ENCODE data around the gene C1orf21.

Gene C1orf21

DNA sequence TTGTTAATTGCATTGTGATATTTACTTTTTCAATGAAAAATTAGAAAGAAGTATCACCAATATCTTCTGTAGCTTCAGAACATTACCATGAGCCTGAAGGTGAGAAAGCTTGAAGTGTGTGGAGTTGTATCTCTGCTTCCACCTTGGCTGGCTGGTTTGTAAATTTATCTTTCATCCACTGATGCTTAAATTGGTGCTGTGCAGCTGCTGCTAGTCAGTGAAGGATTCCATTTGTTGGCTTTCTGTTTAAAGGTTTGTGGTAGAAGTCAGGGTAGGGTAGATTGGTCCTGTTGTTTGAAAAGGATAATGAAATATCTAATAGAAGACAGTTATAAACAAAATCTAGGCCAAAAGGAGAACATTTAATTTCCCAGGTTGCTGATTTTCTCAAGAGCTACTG is 105.7 kb downstream of the C1orf21 start:
- DNase-seq, result no peak

DNA sequence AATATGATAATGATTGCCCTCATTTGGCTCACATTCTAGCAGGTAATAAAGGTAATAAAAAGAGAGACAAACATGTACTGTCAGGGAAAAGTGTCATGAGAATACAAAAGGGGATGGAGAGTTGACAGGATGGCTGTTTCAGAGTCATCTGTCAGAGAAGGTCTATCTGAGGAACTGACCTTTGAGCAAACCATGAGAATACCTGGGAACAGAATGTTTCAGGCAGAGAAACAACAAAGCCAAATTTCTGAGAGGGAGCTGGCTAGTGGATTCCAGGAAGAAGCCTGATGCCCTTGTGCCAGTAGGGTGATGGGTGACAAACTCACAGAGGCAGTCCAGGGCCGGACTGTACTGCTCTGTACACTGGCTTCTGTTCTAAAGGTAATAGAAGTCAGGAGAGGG is 107.2 kb downstream of the C1orf21 start:
- no peak for DNase-seq

DNA sequence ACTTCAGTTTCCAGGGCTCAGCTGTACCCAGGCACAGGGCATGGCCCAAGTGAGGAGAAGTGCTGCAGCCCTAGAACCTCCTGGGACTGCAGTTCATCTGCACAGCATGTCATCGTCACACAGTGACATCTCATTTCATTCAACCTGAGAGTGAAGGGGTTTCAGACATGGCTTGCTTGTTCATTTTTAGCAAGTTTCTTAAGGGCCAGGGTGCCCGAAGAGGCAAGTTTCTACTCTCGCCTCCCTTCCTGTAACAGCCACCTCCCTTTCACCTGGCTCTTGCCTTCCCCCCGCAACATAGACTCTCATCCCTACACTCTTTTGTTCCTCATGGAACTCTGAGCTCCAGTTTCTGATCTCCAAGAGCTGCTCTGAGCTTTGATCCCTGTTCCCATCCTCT is 108.1 kb downstream of the C1orf21 start:
- DNase-seq, result no peak

DNA sequence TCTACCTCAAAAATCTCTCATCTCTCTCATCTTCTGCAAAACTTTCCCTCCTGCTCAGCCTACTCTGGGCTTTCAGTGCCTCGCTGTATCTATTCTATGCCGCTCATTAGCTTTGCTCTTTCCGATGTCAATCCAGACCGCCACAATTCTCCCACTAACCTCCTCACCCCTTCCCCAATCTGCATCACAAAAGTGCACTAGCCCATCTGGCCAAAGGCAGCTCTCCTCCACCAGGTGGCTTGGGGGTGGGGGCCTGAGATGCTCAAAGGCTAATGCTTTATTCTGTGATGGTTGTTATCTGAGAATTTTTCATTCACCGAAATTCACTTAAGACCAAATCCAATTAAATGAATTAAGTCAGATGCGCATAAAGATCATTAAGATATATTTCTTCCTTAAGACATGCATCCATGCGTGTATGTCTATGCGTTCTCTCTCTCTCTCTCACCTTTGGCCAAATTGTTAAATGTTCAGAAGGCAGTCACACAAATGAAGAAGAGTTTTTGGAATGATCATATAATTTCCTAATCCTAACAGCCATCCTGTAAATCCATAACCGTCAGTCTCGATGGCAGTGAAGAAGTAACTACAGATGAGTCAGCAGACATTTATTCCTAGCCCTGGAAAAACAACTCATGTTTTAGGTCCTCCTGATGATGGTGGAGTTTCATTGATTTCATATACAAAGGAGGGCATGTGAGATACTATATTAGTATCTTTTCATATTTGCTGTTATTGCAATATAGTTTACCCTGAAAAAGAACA is 111.3 kb downstream of the C1orf21 start:
- no peak for DNase-seq

DNA sequence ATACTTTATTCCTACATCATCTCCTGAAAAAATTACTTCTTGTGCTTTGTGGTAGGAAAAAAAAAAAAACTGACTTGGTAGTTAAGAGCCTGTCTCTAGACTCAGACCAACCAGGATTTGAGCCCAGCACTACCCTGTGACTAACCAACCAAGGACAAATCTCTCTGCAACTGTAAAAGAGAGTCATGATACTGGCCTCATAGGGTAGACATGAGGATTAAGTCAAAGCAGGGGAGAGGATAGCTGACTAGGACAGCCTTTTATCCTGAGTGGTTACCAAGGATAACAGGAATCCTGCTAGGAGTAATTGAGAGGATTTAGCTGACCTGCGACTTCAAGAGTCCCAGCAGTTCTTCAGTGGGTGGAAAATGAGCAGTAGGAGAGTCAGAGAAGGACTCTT is 112.8 kb downstream of the C1orf21 start:
- no peak for DNase-seq

DNA sequence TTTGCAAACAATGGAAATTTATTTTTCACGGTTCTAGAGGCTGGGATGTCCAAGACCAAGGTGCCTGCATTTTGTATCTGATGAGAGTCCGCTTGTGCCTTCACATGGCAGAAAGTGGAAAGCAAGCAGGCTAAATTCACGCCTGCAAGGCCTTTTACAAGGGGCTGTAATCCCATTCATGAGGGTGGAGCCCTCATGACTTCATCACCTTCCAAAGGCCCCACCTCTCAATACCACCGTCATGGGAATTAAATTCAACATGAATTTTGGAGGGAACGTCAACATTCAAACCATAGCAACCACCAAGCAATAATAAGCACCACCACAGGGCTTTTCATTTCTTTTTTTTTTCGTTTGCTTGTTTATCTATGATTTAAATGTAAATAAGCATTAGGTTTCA is 115.3 kb downstream of the C1orf21 start:
- no peak for DNase-seq

DNA sequence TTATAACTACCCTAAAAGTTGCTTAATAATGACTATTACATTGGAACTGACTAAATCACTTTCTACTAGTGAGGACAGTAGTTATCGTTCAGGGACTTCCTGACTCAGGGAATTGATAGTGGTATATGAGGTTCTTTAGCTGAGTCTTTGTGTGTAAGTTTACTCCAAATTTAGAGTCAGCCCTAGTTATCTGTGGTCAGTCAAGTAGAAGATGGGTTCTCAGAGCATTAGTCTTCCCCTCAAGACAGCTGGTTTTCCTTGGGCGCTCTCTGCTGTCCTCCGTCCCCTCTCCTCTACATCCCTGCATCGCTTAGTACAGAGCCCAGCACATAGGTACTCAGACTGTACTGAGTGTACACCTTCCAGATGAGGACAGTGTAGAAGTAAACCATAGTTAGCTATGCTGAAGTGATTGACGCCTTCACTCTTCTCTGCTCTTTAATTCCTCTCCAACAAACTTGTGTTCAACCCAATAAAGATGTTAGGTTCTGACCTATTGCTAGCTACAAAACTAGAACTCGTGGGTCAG is 116.5 kb downstream of the C1orf21 start:
- no peak for DNase-seq

DNA sequence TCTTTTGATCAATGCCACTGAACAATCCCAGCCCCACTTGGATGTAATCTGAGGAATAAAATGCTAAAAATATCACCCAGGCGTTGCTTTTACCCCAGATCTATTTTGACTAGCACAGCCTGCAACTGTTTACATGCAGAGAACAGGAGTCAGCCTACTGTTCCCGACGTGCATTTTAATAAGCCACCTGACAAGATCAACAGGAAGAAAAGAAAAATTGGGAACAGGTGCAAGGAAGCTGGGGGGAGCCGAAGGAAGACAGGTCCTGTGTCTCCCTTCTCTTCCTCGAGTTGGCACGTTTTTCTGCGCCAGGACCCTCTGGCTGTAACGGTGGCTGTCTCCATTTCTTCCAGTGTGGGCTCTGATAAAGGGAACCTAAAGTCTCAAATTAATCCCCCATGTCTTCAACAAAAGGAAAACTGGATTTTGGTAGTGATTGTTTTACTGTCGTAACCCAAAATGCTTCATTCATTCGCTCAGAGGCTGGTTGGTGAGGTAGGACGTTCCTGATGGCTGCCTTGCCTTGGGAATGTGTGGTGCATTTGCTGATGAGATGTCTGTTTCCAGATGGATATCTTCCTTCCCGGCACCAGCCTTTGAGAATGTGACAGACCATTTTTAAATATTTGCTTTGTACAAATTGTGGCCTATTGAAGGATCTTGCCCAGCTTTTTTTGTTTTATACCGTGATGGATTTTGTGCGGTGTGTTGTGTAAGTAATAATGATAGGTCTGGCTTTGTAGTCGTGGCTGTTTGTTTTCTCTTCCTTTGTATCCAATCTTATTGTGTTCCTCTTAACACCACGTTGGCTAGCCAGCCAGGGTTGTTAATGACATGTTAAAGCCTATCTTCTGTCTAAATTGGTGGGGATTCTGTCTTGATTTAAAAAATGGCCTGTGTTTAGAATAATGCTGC is 117.5 kb downstream of the C1orf21 start:
- DNase-seq, result no peak

DNA sequence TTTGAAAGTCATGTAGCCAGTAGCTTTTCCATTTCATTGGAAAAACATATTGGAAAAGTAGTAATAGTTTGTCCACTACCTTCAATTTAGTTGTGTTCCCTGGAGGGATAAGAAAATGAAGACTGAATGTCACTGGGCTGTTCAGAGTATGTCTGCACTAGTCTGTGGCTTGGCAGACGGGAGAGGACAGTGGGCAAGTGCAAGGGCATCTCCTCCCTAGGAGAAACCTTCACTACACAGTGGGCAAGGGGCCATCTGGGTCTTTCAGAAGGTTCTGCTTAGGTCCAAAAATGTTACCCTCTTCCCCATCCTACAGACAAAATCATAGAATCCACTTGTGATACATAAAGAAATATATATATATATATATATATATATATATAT is 118.1 kb downstream of the C1orf21 start:
- no peak for DNase-seq

DNA sequence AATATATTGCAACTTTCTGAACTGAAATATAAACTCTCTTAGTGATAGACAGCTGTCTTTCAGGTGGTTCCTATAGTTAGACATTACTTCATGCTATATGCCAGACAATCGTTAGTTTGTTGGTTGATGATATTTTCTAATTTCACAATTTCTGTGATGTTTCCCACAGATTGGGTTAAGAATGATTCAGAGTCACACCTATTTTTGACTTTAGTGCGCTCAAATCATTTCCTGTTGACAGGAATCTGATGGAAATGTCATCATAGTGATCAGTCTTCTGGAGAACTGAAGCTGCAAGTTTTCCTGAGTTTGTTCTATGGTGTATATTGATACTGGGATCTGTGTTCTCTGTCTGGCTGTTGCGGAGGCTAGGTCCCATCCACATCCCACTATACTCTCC is 119.7 kb downstream of the C1orf21 start:
- DNase-seq, result no peak

DNA sequence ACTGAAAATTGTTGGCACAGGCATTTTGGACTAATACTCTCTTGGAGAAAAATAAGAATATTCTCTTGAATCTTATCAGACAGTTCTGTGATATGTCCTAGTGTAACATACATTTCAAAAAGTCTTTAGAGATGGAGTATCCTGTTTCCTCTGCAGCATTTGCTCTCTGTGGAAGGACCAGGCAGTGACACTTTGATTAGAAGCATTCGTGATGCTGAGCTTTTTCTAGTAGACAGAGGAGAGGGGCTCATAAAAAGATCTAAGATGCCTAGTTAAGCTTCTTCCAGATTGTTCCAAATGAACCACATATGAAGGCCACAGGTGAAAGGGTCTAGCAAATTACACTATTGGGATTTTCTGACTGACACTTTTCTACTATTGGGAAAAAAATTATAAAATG is 120.3 kb downstream of the C1orf21 start:
- DNase-seq, result no peak

DNA sequence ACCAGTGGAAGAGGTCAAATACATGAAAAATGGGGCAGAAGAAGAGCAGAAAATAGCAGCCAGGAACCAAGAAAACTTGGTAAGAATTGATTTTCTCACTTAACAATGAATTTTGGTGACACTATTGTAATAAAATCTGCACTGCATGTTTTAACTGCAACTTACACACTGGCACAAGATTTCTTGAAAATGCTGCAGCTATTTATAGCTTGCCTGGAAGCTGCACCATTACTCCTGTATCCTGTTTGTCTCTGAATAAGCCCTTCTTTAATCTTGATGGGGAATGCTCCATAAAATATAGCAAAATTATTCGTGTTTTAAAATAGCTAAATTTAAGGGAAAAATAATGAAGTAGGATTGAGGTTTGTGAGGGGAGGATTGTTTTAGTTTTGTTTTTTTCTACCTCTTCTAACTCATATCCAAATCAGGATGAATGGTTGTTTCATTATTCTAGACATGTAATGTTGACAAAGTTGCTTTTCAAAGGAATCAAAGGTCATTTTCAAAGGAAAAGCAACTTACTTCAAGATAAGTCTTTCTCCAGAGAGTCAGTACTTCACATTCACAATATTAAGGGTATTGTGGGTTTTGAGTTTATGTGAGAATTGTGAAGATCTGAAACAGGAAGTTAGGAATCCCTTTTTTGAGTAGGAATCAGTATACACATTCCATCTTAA is 120.9 kb downstream of the C1orf21 start:
- no peak for DNase-seq

DNA sequence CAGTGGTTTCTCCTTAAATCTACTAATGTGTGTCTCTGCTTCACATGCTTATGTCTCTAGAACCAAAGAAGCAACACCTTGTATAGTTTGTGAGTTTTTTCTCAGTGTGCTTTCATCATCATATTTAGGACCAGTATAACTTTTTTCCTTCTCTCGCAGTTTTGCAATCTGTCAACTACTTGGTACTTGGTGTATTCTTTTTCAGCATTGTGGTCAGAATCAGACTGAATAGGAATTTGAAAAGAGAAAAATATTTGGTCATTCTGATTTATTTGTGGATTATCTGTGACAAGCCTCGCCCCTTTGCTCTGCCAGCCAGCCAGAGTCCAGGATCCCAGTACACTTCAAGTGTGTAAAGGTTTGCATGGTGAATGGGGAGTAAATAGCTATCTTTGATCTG is 122.3 kb downstream of the C1orf21 start:
- no peak for DNase-seq

DNA sequence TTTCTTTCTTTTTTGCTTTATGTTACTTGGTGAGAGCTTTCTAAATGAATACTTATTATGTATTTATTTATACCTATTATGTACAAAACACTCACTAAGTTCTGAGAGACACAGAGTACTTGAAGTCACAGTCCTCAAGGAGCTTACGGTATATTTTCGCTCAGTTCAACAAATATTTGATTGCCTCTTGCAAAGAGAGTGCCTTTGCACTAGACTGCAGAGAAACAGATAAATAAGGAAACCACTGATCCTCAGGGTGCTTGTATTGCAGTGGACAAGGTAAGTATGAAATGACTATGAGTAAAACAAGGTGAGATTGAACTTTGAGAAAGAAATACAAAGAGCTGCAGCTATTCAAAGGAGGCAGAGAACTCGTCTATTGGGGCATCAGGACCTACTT is 123.3 kb downstream of the C1orf21 start:
- no peak for DNase-seq

DNA sequence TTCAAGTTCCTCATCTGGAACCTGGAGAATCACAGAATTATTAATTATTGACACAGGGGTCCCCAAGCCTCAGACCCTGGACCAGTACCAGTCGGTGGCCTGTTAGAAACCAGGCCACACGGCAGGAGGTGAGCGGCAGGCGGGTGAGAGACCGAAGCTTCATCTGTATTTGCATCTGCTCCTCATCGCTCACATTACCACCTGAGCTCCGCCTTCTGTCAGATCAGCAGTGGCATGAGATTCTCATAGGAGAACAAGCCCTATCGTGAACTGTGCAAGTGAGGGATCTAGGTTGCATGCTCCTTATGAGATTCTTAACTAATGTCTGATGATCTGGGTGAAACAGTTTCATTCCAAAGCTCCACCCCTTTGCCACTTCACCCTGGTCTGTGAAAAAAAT is 125.9 kb downstream of the C1orf21 start:
- DNase-seq, result no peak

DNA sequence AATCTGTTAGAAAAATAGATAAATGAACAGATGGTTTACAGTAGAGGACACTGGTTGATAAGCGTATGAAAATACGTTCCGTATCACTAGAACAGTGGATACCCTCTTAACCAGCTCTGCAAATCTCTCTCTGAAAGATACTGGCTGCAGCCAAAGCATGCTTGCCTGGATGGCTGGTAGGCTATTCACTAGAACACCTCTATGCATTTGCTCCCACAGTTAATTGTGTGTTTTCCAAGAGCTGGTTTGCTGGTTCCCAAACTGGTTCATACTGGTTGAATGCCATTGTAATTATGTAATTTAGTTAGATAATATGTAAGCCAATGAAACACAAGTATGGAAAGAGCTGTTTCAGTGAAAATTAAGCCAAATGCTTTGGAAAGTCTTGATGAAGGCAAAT is 126.6 kb downstream of the C1orf21 start:
- no peak for DNase-seq

DNA sequence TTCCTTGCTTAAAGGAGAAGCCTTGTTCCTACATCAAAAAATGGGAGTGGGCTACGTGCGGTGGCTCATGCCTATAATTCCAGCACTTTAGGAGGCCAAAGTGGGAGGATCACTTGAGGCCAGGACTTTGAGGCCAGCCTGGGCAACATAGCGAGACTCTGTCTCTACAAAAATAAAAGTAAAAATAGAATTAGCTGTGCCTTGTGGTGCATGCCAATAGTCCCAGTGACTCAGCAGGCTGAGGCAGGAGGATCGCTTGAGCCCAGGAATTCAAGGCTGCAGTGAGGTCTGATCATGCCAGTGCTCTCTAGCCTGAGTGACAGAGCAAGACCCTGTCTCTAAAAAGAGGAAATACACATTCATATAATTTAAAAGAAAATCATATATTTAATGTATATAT is 127.1 kb downstream of the C1orf21 start:
- DNase-seq, result no peak

DNA sequence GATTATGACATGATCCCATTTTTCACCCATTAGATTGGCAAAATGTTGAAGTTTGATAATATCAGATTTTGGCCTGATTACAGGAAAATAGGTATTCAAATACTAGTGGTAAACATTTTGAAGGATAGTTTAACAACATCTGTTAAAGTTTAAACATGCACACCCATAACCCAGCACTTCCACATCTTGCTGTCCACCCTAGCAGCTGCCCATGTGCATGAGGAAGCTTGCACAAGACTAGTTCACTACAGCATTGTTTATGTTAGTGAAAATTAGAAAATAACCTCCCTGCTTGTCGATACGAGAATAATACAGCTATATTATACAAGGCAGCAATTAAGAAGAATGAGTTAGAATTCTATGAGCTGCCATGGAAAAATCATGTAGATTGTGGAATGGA is 127.6 kb downstream of the C1orf21 start:
- no peak for DNase-seq

DNA sequence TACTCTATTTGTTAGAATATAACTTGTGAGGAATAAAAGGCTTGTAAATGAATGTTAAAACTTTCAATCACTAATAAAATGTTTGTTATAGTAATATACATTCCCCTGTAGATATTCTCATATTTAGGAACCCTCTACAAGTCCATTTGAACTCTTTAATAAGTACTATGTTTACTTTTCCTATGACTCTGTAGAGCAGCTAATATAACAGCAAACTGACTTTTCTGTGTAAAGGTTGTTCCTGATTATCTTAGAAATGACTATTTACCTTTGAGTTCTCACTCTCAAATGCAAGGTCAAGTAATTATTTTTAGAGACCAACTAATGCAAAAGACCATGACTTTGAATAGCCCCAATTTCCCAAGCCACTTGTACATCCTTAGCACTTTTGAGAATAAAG is 130.3 kb downstream of the C1orf21 start:
- DNase-seq, result no peak

DNA sequence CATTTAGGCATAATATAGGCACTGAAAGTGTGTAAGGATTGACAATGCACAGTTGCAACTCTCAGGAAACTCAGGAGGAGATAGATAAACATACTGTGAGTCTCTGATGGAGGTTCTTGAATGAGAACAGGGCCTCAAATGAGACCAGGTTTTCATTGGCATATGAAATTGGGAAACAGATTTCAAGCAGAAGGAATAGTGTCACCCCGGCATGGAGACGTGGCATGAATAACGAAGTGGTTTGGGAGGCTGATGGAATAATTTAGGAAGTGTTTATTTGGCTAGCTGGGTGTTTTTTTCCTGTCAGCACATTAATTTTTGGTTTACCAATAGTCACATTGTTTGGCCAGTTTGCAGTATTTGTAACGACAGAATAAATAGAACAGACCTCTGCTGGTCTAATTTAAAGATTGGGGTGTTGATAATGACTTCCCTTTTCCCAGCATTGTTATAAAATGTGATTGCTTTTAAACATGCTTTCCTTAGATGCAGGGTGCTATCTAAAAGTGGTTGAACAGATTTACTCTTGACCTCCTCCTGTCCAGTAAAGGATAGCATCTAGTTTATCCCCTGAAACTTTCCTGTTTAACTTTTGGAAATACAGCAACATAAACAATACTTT is 132.0 kb downstream of the C1orf21 start:
- no peak for DNase-seq

DNA sequence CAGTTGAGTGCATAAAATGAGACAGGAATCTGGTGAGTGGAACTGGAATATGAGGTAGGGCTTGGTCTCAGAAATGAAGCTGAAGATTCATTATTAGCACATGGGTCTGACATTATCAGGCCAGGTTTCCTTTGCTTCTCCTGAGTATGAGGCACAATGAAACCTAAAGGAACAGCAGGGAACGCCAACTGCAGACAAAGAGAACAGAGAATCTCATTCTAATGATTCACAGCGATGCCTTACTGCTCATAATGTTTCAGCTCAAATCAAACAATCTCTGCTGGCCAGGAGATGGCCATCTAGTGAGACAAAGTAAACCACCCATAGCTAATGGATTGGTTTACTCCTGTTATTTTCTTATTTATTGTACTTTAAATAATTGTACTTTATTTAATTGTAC is 133.5 kb downstream of the C1orf21 start:
- DNase-seq, result no peak

DNA sequence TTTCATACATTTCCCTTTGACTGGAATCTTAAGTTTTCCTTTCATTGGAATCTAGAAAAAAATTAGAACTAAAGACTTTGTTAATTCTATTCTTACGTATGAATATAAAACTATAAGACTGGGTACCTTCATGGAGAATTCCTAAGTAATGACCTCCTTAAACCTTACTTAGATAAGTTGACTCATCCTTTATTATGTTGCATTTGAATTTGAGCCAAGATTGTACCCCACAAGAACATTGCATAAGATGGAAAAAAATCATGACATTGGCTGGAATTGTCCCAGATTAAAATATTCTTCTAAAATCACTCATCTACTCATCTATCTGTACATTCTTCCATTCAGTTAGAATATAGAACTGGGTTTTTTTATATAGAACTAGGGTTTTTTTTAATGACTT is 137.4 kb downstream of the C1orf21 start:
- DNase-seq, result no peak

DNA sequence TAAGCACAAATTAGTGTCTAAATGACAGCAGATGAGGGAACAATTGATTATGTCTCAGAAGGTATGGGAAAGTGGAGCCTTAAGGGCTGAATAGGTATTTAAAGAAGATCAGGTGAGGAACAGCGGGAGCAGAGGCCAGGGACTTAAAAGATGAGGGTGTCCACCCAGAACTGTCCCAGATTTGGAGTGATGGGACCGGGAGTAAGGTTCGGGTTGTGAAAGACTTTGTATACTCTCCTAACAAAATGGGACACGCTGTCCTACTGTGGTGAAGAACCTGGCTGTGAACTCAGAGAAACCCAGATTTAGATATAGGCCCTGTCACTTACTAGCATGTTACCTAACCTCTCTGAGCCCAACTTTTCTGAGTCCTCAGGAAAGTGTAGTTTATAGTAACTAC is 140.6 kb downstream of the C1orf21 start:
- no peak for DNase-seq
